Rectal smooth muscle tissue (tissue), 1 donor: ENCODE data around the gene MAGEE1.
A peak's percentile ranks its signal among the peaks of the same experiment; 100 is the strongest.

Experiments used
- H3K27ac ChIP-seq: one replicate; pipeline ENCODE4 v1.7.0; 2013; ENCODE audit warnings: low read depth, low read length, inconsistent platforms
- H3K27me3 ChIP-seq: one replicate; pipeline ENCODE4 v1.7.0; 2013; ENCODE audit warnings: low read length; ENCODE audit not compliant: control insufficient read depth, insufficient read depth
- H3K36me3 ChIP-seq: one replicate; pipeline ENCODE4 v1.7.0; 2013; ENCODE audit warnings: low read length; ENCODE audit not compliant: control insufficient read depth, insufficient read depth
- H3K4me1 ChIP-seq: one replicate; pipeline ENCODE4 v1.7.0; 2013; ENCODE audit warnings: low read length; ENCODE audit not compliant: control insufficient read depth, insufficient read depth
- H3K4me3 ChIP-seq: one replicate; pipeline ENCODE4 v1.7.0; 2013; ENCODE audit warnings: low read length
- H3K9ac ChIP-seq: one replicate; pipeline ENCODE4 v1.7.0; 2013; ENCODE audit warnings: low read length

MAGEE1 gene

GRCh38 chrX:76427560-76428242, at the start of gene MAGEE1:
TSS of gene MAGEE1 (plus strand) at chrX:76427710. CDS start at chrX:76427931, 221 bp downstream.
- Histone ChIP-seq H3K27me3 (no peaks in the 10 kb centered on the region), H3K27ac (no peak within 1 kb of the TSS), H3K9ac (peak within 1 kb of the TSS; percentile 19), H3K36me3 (no peaks in the 10 kb centered on the region), H3K4me1 (no peaks in the 10 kb centered on the region), H3K4me3 (peak within 1 kb of the TSS; percentile 73)

- no peak overlapping the region for H3K27ac ChIP-seq
- H3K27me3 ChIP-seq, result no peaks in the 10 kb centered on the region
- no peak overlapping the region for H3K4me3 ChIP-seq
- no peaks in the 10 kb centered on the region for H3K4me1 ChIP-seq
- no peak overlapping the region for H3K9ac ChIP-seq
- H3K36me3 ChIP-seq, result no peaks in the 10 kb centered on the region
These were observed 28.5 kb upstream of the MAGEE1 start for GRCh38 chrX:76398970-76399369.

- no peak overlapping the region for H3K4me3 ChIP-seq
- no peaks in the 10 kb centered on the region for H3K27me3 ChIP-seq
- H3K9ac ChIP-seq, result no peak overlapping the region
- no peak overlapping the region for H3K27ac ChIP-seq
- H3K36me3 ChIP-seq, result no peaks in the 10 kb centered on the region
- no peaks in the 10 kb centered on the region for H3K4me1 ChIP-seq
These were observed 19.7 kb upstream of the MAGEE1 start for GRCh38 chrX:76407795-76408194.

GRCh38 chrX:76420237-76420636, 7.3 kb upstream of the MAGEE1 start:
- H3K4me3 ChIP-seq, result no peak overlapping the region
- H3K36me3 ChIP-seq, result no peaks in the 10 kb centered on the region
- no peaks in the 10 kb centered on the region for H3K27me3 ChIP-seq
- H3K9ac ChIP-seq, result no peak overlapping the region
- H3K4me1 ChIP-seq, result no peaks in the 10 kb centered on the region
- H3K27ac ChIP-seq, result no peak overlapping the region

- H3K27me3 ChIP-seq, result no peaks in the 10 kb centered on the region
- no peaks in the 10 kb centered on the region for H3K36me3 ChIP-seq
- H3K4me1 ChIP-seq, result no peaks in the 10 kb centered on the region
- H3K9ac ChIP-seq, result peak overlapping the region; percentile 19
- no peak overlapping the region for H3K27ac ChIP-seq
- H3K4me3 ChIP-seq, result peak overlapping the region; percentile 73
These were observed 977 bp downstream of the MAGEE1 start for GRCh38 chrX:76428243-76429130.

- Histone ChIP-seq H3K4me3 (no peak overlapping the region), H3K9ac (no peak overlapping the region), H3K4me1 (no peaks in the 10 kb centered on the region), H3K27ac (no peak overlapping the region), H3K27me3 (no peaks in the 10 kb centered on the region), H3K36me3 (no peaks in the 10 kb centered on the region)
These were observed 5.7 kb downstream of the MAGEE1 start for GRCh38 chrX:76433219-76433618.

- H3K27ac ChIP-seq, result no peak overlapping the region
- H3K27me3 ChIP-seq, result no peaks in the 10 kb centered on the region
- no peaks in the 10 kb centered on the region for H3K36me3 ChIP-seq
- H3K4me1 ChIP-seq, result no peaks in the 10 kb centered on the region
- no peak overlapping the region for H3K9ac ChIP-seq
- no peak overlapping the region for H3K4me3 ChIP-seq
These were observed 6.7 kb downstream of the MAGEE1 start for GRCh38 chrX:76434103-76434741.

- H3K4me3 ChIP-seq, result no peak overlapping the region
- H3K27ac ChIP-seq, result no peak overlapping the region
These were observed 11.7 kb downstream of the MAGEE1 start for GRCh38 chrX:76439188-76439587.

GRCh38 chrX:76453737-76454406, 26.4 kb downstream of the MAGEE1 start:
- no peak overlapping the region for H3K9ac ChIP-seq
- H3K4me1 ChIP-seq, result no peaks in the 10 kb centered on the region
- H3K27me3 ChIP-seq, result peaks cover 2% of the 10 kb centered on the region
- no peak overlapping the region for H3K4me3 ChIP-seq
- H3K36me3 ChIP-seq, result no peaks in the 10 kb centered on the region
- no peak overlapping the region for H3K27ac ChIP-seq

More at GRCh38 chrX:76439188-76439587, 11.7 kb downstream of the MAGEE1 start:
- no peaks in the 10 kb centered on the region for H3K36me3 ChIP-seq
- no peaks in the 10 kb centered on the region for H3K27me3 ChIP-seq
- no peaks in the 10 kb centered on the region for H3K4me1 ChIP-seq
- H3K9ac ChIP-seq, result no peak overlapping the region

- Histone ChIP-seq H3K36me3 (no peaks in the 10 kb centered on the region), H3K27ac (no peak overlapping the region), H3K27me3 (peaks cover 2% of the 10 kb centered on the region), H3K9ac (no peak overlapping the region), H3K4me1 (no peaks in the 10 kb centered on the region), H3K4me3 (no peak overlapping the region)
These were observed 27.0 kb downstream of the MAGEE1 start for GRCh38 chrX:76454456-76454927.

- Histone ChIP-seq H3K27me3 (no peaks in the 10 kb centered on the region), H3K4me1 (no peaks in the 10 kb centered on the region), H3K4me3 (no peak overlapping the region), H3K9ac (no peak overlapping the region), H3K36me3 (no peaks in the 10 kb centered on the region), H3K27ac (no peak overlapping the region)
These were observed 49.8 kb downstream of the MAGEE1 start for GRCh38 chrX:76477353-76477752.
